ENCODE data around the gene DBR1. TPM values are rescaled to one million over a fixed set of nuclear protein-coding genes. Genes with fewer than 3 reads are reported as not detected.
A peak's percentile ranks its signal among the peaks of the same experiment; 100 is the strongest.

Gene DBR1, protein sequence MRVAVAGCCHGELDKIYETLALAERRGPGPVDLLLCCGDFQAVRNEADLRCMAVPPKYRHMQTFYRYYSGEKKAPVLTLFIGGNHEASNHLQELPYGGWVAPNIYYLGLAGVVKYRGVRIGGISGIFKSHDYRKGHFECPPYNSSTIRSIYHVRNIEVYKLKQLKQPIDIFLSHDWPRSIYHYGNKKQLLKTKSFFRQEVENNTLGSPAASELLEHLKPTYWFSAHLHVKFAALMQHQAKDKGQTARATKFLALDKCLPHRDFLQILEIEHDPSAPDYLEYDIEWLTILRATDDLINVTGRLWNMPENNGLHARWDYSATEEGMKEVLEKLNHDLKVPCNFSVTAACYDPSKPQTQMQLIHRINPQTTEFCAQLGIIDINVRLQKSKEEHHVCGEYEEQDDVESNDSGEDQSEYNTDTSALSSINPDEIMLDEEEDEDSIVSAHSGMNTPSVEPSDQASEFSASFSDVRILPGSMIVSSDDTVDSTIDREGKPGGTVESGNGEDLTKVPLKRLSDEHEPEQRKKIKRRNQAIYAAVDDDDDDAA
- 17.5 and 26.6 TPM in 2 replicates for total RNA-seq (ENCODE audit: low replicate concordance)

- TF ChIP-seq, protein P1, sequence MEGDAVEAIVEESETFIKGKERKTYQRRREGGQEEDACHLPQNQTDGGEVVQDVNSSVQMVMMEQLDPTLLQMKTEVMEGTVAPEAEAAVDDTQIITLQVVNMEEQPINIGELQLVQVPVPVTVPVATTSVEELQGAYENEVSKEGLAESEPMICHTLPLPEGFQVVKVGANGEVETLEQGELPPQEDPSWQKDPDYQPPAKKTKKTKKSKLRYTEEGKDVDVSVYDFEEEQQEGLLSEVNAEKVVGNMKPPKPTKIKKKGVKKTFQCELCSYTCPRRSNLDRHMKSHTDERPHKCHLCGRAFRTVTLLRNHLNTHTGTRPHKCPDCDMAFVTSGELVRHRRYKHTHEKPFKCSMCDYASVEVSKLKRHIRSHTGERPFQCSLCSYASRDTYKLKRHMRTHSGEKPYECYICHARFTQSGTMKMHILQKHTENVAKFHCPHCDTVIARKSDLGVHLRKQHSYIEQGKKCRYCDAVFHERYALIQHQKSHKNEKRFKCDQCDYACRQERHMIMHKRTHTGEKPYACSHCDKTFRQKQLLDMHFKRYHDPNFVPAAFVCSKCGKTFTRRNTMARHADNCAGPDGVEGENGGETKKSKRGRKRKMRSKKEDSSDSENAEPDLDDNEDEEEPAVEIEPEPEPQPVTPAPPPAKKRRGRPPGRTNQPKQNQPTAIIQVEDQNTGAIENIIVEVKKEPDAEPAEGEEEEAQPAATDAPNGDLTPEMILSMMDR (IDR thresholded peaks at IDR 0.05; ENCODE audit: insufficient read depth, low read length), result no peak
- DNase-seq (ENCODE audit: low read depth), result peak; percentile 88
- H3K4me3 ChIP-seq (ENCODE audit: low read depth, low read length), result peak within 1 kb of the TSS; percentile 73
Measured at GRCh38 chr3:138174421-138175131, at the start of gene DBR1. Gene DBR1, minus strand, starts transcription at chr3:138174921. Its CDS starts 126 bp downstream, at chr3:138174795.

DNA sequence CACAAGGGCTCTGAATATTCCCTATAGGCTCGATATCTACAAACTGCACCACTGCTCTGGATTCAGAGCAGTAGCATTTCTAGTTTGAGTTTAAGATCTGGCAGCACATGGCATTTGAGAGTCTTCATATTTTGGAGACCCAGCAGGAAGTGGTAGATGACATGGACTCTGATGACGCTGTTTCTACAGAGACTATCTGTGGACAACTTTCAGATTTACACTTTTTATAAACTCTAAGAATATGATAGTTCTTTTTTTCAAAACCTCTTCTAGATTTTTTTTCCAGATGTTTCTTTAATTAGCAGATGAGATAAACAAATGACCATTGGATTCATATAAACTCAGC is 48.2 kb upstream of the DBR1 start:
- TF ChIP-seq, protein P1 (IDR thresholded peaks at IDR 0.05; ENCODE audit: insufficient read depth, low read length), result no peak
- no peak overlapping the region for H3K4me3 ChIP-seq (ENCODE audit: low read depth, low read length)
- DNase-seq (ENCODE audit: low read depth), result no peak

GRCh38 chr3:138222131-138222941 is 47.6 kb upstream of the DBR1 start:
- no peak overlapping the region for H3K4me3 ChIP-seq (ENCODE audit: low read depth, low read length)
- no peak for DNase-seq (ENCODE audit: low read depth)
- TF ChIP-seq, protein P1 (IDR thresholded peaks at IDR 0.05; ENCODE audit: insufficient read depth, low read length), result no peak

GRCh38 chr3:138220788-138221187 is 46.1 kb upstream of the DBR1 start:
- no peak overlapping the region for H3K4me3 ChIP-seq (ENCODE audit: low read depth, low read length)
- TF ChIP-seq, protein P1 (IDR thresholded peaks at IDR 0.05; ENCODE audit: insufficient read depth, low read length), result no peak
- DNase-seq (ENCODE audit: low read depth), result no peak

DNA sequence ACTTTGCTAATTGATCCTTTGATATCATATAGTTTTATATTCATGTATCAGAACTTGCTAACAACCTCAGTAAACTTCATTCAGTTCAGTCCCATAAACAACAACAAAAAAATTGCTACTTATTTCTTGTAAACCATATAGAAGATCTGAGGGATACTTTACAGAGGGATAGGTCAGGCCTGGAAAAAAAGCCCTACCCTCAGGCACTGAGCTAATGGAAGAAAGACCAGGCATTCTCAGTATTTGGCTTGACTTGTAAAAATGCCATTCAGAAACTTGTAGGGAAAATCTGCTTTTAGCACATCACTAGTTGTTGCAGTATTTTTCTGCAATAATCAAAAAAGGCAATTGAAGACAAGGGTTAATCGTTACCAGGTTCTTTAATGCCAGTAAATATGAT is 45.5 kb upstream of the DBR1 start:
- TF ChIP-seq, protein P1 (IDR thresholded peaks at IDR 0.05; ENCODE audit: insufficient read depth, low read length), result no peak
- DNase-seq (ENCODE audit: low read depth), result no peak
- H3K4me3 ChIP-seq (ENCODE audit: low read depth, low read length), result no peak overlapping the region

DNA sequence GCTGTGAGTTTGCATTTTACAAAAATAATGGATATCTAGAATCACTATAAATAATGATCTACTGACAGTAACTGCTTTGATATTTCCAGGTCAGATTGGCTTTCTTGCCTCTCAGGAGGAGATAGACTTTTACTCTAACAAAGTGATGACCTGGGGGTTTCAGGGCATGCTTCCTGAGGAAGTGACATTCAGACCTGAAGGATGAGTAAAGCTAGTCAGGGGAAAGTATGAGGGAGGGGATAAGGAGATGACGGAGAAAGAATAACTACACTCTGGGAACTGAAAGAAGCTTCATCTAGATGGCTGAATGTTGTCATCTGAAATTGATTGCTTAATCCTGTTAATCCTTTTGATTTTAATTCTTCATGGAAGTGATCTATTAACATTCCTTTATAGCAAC is 44.5 kb upstream of the DBR1 start:
- TF ChIP-seq, protein P1 (IDR thresholded peaks at IDR 0.05; ENCODE audit: insufficient read depth, low read length), result no peak
- no peak overlapping the region for H3K4me3 ChIP-seq (ENCODE audit: low read depth, low read length)
- no peak for DNase-seq (ENCODE audit: low read depth)

All from fibroblast of the aortic adventitia (primary cell).